HepG2 (cell line): ENCODE results near the gene ZNF445. TPM values are rescaled to one million over a fixed set of nuclear protein-coding genes. Genes with fewer than 3 reads are reported as not detected.
A peak's percentile ranks its signal among the peaks of the same experiment; 100 is the strongest.

Experiments
- ARNT ChIP-seq: fragments of 450-650 bp; IDR thresholded peaks from 2 replicates; pipeline ENCODE4 v1.6.1; 2017
- ATF3 ChIP-seq: sonication (generic); formaldehyde crosslinking; IDR thresholded peaks from 2 replicates; pipeline ENCODE4 v1.4.0; 2020; ENCODE audit warnings: missing genetic modification reagents
- BCL3 ChIP-seq: sonication (generic); formaldehyde crosslinking; IDR thresholded peaks from 2 replicates; pipeline ENCODE4 v1.5.1; 2020; ENCODE audit warnings: mild to moderate bottlenecking, missing genetic modification reagents, moderate library complexity
- BRCA1 ChIP-seq: sonication (generic); formaldehyde crosslinking; IDR thresholded peaks from 2 replicates; pipeline ENCODE4 v1.4.0; 2020; ENCODE audit warnings: missing genetic modification reagents
- BRF2 ChIP-seq: sonication (generic); formaldehyde crosslinking; IDR thresholded peaks from 2 replicates; pipeline ENCODE4 v1.8.1; 2022; ENCODE audit warnings: mild to moderate bottlenecking, missing genetic modification reagents
- GATAD2A ChIP-seq: IDR thresholded peaks from 2 replicates; pipeline ENCODE4 v1.6.1; 2016
- HOXA9 ChIP-seq: sonication (generic); formaldehyde crosslinking; IDR thresholded peaks from 2 replicates; pipeline ENCODE4 v1.8.1; 2022; ENCODE audit warnings: missing genetic modification reagents, mild to moderate bottlenecking, moderate library complexity, borderline replicate concordance
- KDM5B ChIP-seq: sonication (generic); formaldehyde crosslinking; IDR thresholded peaks from 2 replicates; pipeline ENCODE4 v1.4.0; 2020; ENCODE audit warnings: missing genetic modification reagents, mild to moderate bottlenecking, borderline replicate concordance
- KLF11 ChIP-seq: IDR thresholded peaks from 2 replicates; pipeline ENCODE4 v1.6.1; 2016; ENCODE audit warnings: missing compliant biosample characterization
- MXD3 ChIP-seq: IDR thresholded peaks from 2 replicates; pipeline ENCODE4 v1.6.1; 2016; ENCODE audit warnings: mild to moderate bottlenecking, missing biosample characterization, missing genetic modification reagents
- PAX8 ChIP-seq: sonication (generic); formaldehyde crosslinking; IDR thresholded peaks from 2 replicates; pipeline ENCODE4 v1.8.0; 2022; ENCODE audit warnings: mild to moderate bottlenecking, missing genetic modification reagents, borderline replicate concordance
- SOX6 ChIP-seq, 2 experiments: fragments of 450-650 bp in 1 of 2; sonication (generic) in 1 of 2; formaldehyde crosslinking in 1 of 2; IDR thresholded peaks; 2 replicates each; pipeline versions ENCODE4 v1.4.0 to v1.6.1; 2017 to 2020; ENCODE audit warnings: antibody characterized with exemption in 1 of 2, mild to moderate bottlenecking in 1 of 2, missing genetic modification reagents in 1 of 2
- SPEN ChIP-seq: sonication (generic); formaldehyde crosslinking; IDR thresholded peaks from 2 replicates; pipeline ENCODE4 v1.5.1; 2020; ENCODE audit warnings: low read depth, mild to moderate bottlenecking, missing genetic modification reagents
- TCF12 ChIP-seq, 2 experiments: fragments of 450-650 bp in 1 of 2; sonication (generic) in 1 of 2; formaldehyde crosslinking in 1 of 2; IDR thresholded peaks; 2 replicates each; pipeline versions ENCODE4 v1.6.1 to v1.8.0; 2017 to 2022; ENCODE audit warnings: antibody characterized with exemption in 1 of 2, mild to moderate bottlenecking in 1 of 2, missing genetic modification reagents in 1 of 2, moderate library complexity in 1 of 2
- ZKSCAN5 ChIP-seq: sonication (generic); formaldehyde crosslinking; IDR thresholded peaks from 2 replicates; pipeline ENCODE4 v1.5.1; 2020; ENCODE audit warnings: mild to moderate bottlenecking, missing genetic modification reagents
- ZNF180 ChIP-seq: sonication (generic); formaldehyde crosslinking; IDR thresholded peaks from 2 replicates; pipeline ENCODE4 v1.4.0; 2020; ENCODE audit warnings: low read depth, missing genetic modification reagents, borderline replicate concordance
- ZNF598 ChIP-seq: sonication (generic); formaldehyde crosslinking; IDR thresholded peaks from 2 replicates; pipeline ENCODE4 v1.5.1; 2020; ENCODE audit warnings: mild to moderate bottlenecking, missing genetic modification reagents, borderline replicate concordance
- ZNF644 ChIP-seq: IDR thresholded peaks from 2 replicates; pipeline ENCODE4 v1.6.1; 2016; ENCODE audit warnings: low read depth
- ZNF646 ChIP-seq: sonication (generic); formaldehyde crosslinking; IDR thresholded peaks from 2 replicates; pipeline ENCODE4 v1.9.0; 2021; ENCODE audit warnings: mild to moderate bottlenecking, missing genetic modification reagents
- ZNF652 ChIP-seq: IDR thresholded peaks from 2 replicates; pipeline ENCODE4 v1.6.1; 2016; ENCODE audit warnings: low read depth, borderline replicate concordance
- polyA plus RNA-seq, 8 experiments: library from polyadenylated mRNA; depleted of rRNA in 3 of 8; stranded (reverse) in 7 of 8; unstranded in 1 of 8; fragments of >200 nt; fragmentation: Illumina TruSeq in 4 of 8; extraction: Trizol in 4 of 8; gene quantifications; 2 replicates each; pipeline versions ENCODE4 v1.2.1 to v1.2.3, GENCODE V29; 2011 to 2016; ENCODE audit warnings: low read depth in 4 of 8, missing spikeins in 1 of 8, mixed read lengths in 1 of 8; ENCODE audit not compliant: insufficient read depth in 1 of 8
- total RNA-seq, 5 experiments: library from RNA; depleted of rRNA; stranded (reverse); fragments of >200 nt; fragmentation: Illumina TruSeq; extraction: Trizol; gene quantifications; 2 replicates each; pipeline ENCODE4 v1.2.3, GENCODE V29; 2016; ENCODE audit warnings: low read depth in 1 of 5

ZNF445 gene
- total and polyA plus RNA-seq, 2 of the 13 experiments (the other 11 are each of a cell fraction or from before 2014, with no cell fraction given): 4.4 to 10.3 TPM

- no peak for TF ChIP-seq ZNF646 (CRISPR knock-in tag)
- TF ChIP-seq ZNF652 (CRISPR knock-in tag): peak; percentile 69
- no peak for TF ChIP-seq ATF3
- TF ChIP-seq BRF2: no peak
- TF ChIP-seq MXD3 (CRISPR knock-in tag): 0 out of 2 replicates have a peak, but pooled peaks have one; percentile 41
- TF ChIP-seq SPEN (CRISPR knock-in tag): peak; percentile 73; the same call in 1 of the 2 replicates
- no peak for TF ChIP-seq HOXA9 (CRISPR knock-in tag)
- TF ChIP-seq TCF12 (IDR thresholded peaks at IDR 0.05): no peak
- 0 out of 2 replicates have a peak, but pooled peaks have one; percentile 64 for TF ChIP-seq TCF12 (CRISPR knock-in tag; IDR thresholded peaks at IDR 0.05)
- TF ChIP-seq ARNT: no peak
- no peak for TF ChIP-seq PAX8 (CRISPR knock-in tag)
- no peak for TF ChIP-seq ZKSCAN5
- TF ChIP-seq BCL3: no peak; the same call in 1 of the 2 replicates
- 0 out of 2 replicates have a peak, but pooled peaks have one; percentile 63 for TF ChIP-seq ZNF598 (CRISPR knock-in tag)
- TF ChIP-seq KLF11 (CRISPR knock-in tag): no peak; the same call in 1 of the 2 replicates
- no peak for TF ChIP-seq BRCA1 (CRISPR knock-in tag)
- peak; percentile 75; the same call in 1 of the 2 replicates for TF ChIP-seq KDM5B
- TF ChIP-seq GATAD2A (CRISPR knock-in tag): no peak
- TF ChIP-seq ZNF180 (CRISPR knock-in tag): no peak
- TF ChIP-seq ZNF644 (CRISPR knock-in tag): no peak
- no peak for TF ChIP-seq SOX6 (IDR thresholded peaks at IDR 0.05)
- 0 out of 2 replicates have a peak, but pooled peaks have one; percentile 46 for TF ChIP-seq SOX6 (CRISPR knock-in tag; IDR thresholded peaks at IDR 0.05)
Measured at GRCh38 chr3:44477312-44478030, at the start of gene ZNF445 (continued).
